ENCODE measurements around the gene RBMS3. TPM values are rescaled to one million over a fixed set of nuclear protein-coding genes. Genes with fewer than 3 reads are reported as not detected.

RBMS3 gene
- total and polyA plus RNA-seq, 2 of the 13 experiments (the other 11 are each of a cell fraction or from before 2014, with no cell fraction given): not detected

DNA sequence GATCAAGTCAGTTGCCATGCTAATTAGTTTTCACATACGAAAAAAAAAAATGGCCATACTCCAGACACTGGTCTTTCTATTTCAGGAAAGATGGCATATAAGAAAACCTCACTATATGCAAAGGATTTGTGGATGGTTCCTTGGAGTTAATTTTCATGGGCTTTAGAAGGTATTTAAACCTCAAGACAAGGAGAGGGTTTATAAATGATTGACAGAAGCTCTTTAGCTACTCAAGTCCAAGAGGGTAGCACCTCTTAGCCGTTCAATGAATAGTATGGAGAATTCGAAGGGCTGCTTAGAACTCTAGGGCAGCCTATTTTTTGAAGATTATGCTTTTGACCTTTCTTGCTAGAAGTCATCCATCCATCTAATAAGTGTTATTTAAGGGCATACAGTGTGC, 41.7 kb downstream of the RBMS3 start:
- WGBS (ENCODE audit: low lambda C conversion rate): under 1% methylated on average over 3 of the region's 3 CpGs
- Histone ChIP-seq H3K27me3 (ENCODE audit: control insufficient read depth in 1 of 2, insufficient read depth in 2 of 2, low read length in 2 of 2) (no peaks in the 10 kb centered on the region), H3K79me2 (ENCODE audit: insufficient read depth, low read length) (no peaks in the 10 kb centered on the region), H3K4me1 (ENCODE audit: insufficient read depth, low read length) (no peaks in the 10 kb centered on the region), H3K27ac (ENCODE audit: extremely low read length, insufficient read depth, low read length) (no peak overlapping the region), H3K4me3 (replicated peaks in 1 of 3; ENCODE audit: insufficient read depth in 1 of 3, low read depth in 2 of 3, low read length in 3 of 3) (no peak overlapping the region), H3K36me3 (replicated peaks in 1 of 2; ENCODE audit: control insufficient read depth in 1 of 2, insufficient read depth in 2 of 2, low read length in 2 of 2) (no peaks in the 10 kb centered on the region), H3K9ac (ENCODE audit: insufficient read depth, low read depth, low read length) (no peak overlapping the region), H4K20me1 (ENCODE audit: insufficient read depth, low read length) (no peaks in the 10 kb centered on the region), H3K4me2 (ENCODE audit: low read depth, low read length) (no peak overlapping the region), H2AFZ (ENCODE audit: low read length) (no peak overlapping the region), H3K9me3 (ENCODE audit: low read length) (no peaks in the 10 kb centered on the region)
- in situ Hi-C loops (cut with HindIII; ENCODE audit: extremely low pct_ligation_motif_present, low pct_unique_long_range_greater_than_20kb) (no loop called here), intact Hi-C loops (cut with micrococcal nuclease; ENCODE audit: unreplicated experiment) (no loop called here)
- no peak for DNase-seq (ENCODE audit: low spot score)
- no peak for TF ChIP-seq ZNF446 (CRISPR knock-in tag; IDR thresholded peaks at IDR 0.05)
- no peak for TF ChIP-seq SRF (IDR thresholded peaks at IDR 0.05; ENCODE audit: low read depth, low read length)
- BruUV-seq (replicated peaks): no TSS peak
- POLR2A ChIA-PET: no interaction called here
- no peak for FAIRE-seq
- no peak for ATAC-seq
- CTCF ChIA-PET (ENCODE audit: low intra/inter-chr PET ratio, low total read pairs): no interaction called here

DNA sequence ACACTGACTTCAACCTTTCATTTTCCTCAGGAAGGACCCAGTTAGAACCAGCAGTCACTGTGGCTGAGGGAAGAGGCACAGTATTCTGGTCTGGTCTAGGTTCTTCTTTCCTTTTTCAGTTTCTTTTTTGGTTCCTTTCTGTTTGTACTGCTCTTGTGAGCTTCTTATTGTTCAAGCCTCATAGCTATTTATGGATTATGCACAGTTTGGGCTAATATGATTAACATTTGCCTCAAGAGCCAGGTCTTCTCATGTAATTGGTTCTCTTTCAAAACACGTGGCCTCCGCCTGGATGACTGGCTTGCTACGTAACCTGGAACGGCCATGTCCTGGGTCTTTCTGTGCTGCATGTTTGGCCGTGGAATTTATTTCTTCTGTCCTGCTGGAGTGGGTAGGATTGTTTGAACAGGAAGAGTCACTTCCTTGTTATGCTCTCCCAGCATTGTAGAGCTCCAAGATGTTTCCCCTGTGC, 43.3 kb downstream of the RBMS3 start:
- H4K20me1 ChIP-seq (ENCODE audit: insufficient read depth, low read length): no peaks in the 10 kb centered on the region
- POLR2A ChIA-PET: no interaction called here
- no peaks in the 10 kb centered on the region for H3K79me2 ChIP-seq (ENCODE audit: insufficient read depth, low read length)
- DNase-seq (ENCODE audit: low spot score) (no peak), ATAC-seq (no peak), FAIRE-seq (no peak)
- no TSS peak for BruUV-seq (replicated peaks)
- in situ Hi-C loops (cut with HindIII; ENCODE audit: extremely low pct_ligation_motif_present, low pct_unique_long_range_greater_than_20kb): no loop called here
- H3K4me3 ChIP-seq (replicated peaks in 1 of 3; ENCODE audit: insufficient read depth in 1 of 3, low read depth in 2 of 3, low read length in 3 of 3): no peak overlapping the region
- no peak overlapping the region for H3K9ac ChIP-seq (ENCODE audit: insufficient read depth, low read depth, low read length)
- H3K27me3 ChIP-seq (ENCODE audit: control insufficient read depth in 1 of 2, insufficient read depth in 2 of 2, low read length in 2 of 2): no peaks in the 10 kb centered on the region
- no peaks in the 10 kb centered on the region for H3K9me3 ChIP-seq (ENCODE audit: low read length)
- intact Hi-C loops (cut with micrococcal nuclease; ENCODE audit: unreplicated experiment): no loop called here
- no peak overlapping the region for H3K4me2 ChIP-seq (ENCODE audit: low read depth, low read length)
- no peaks in the 10 kb centered on the region for H3K36me3 ChIP-seq (replicated peaks in 1 of 2; ENCODE audit: control insufficient read depth in 1 of 2, insufficient read depth in 2 of 2, low read length in 2 of 2)
- WGBS (ENCODE audit: low lambda C conversion rate): 15% methylated on average over 5 of the region's 5 CpGs
- H3K4me1 ChIP-seq (ENCODE audit: insufficient read depth, low read length): no peaks in the 10 kb centered on the region
- TF ChIP-seq ZMYM2 (CRISPR knock-in tag; IDR thresholded peaks at IDR 0.05) (no peak), HNF4A (CRISPR knock-in tag; IDR thresholded peaks at IDR 0.05) (no peak), ZNF33A (CRISPR knock-in tag; IDR thresholded peaks at IDR 0.05; ENCODE audit: borderline replicate concordance) (no peak)
- TF ChIP-seq, protein P1, sequence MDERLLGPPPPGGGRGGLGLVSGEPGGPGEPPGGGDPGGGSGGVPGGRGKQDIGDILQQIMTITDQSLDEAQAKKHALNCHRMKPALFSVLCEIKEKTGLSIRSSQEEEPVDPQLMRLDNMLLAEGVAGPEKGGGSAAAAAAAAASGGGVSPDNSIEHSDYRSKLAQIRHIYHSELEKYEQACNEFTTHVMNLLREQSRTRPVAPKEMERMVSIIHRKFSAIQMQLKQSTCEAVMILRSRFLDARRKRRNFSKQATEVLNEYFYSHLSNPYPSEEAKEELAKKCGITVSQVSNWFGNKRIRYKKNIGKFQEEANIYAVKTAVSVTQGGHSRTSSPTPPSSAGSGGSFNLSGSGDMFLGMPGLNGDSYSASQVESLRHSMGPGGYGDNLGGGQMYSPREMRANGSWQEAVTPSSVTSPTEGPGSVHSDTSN (CRISPR knock-in tag; IDR thresholded peaks at IDR 0.05): no peak
- H3K27ac ChIP-seq (ENCODE audit: extremely low read length, insufficient read depth, low read length): no peak overlapping the region
- no peak overlapping the region for H2AFZ ChIP-seq (ENCODE audit: low read length)
- CTCF ChIA-PET (ENCODE audit: low intra/inter-chr PET ratio, low total read pairs): no interaction called here
